Measurements from ENCODE around the gene MMP17. TPM values are rescaled to one million over a fixed set of nuclear protein-coding genes. Genes with fewer than 3 reads are reported as not detected.

The MMP17 gene
- total RNA-seq, 2 donors from 2014 or later = 2.5 TPM; not detected in 1

- no peak for ATAC-seq
- H3K27me3 Mint-ChIP-seq = no peaks in the 10 kb centered on the region
- DNase-seq = no peak
- peaks cover 11% of the 10 kb centered on the region for H3K4me1 Mint-ChIP-seq
- no peaks in the 10 kb centered on the region for H3K9me3 ChIP-seq (ENCODE audit: control insufficient read depth, low read length, poor library complexity, severe bottlenecking)
- no peak overlapping the region for H3K4me3 Mint-ChIP-seq
- H3K27ac Mint-ChIP-seq = no peak overlapping the region
- peaks cover 9% of the 10 kb centered on the region for H3K36me3 Mint-ChIP-seq (ENCODE audit: low read depth)
These were observed 33.6 kb upstream of the MMP17 start for GRCh38 chr12:131794573-131794972.

- H3K36me3 Mint-ChIP-seq (ENCODE audit: low read depth) = peaks cover 6% of the 10 kb centered on the region
- peaks cover 11% of the 10 kb centered on the region for H3K4me1 Mint-ChIP-seq
- ATAC-seq (no peak), DNase-seq (no peak)
- H3K27ac Mint-ChIP-seq = no peak overlapping the region
- H3K4me3 Mint-ChIP-seq = no peak overlapping the region
- no peaks in the 10 kb centered on the region for H3K27me3 Mint-ChIP-seq
- no peaks in the 10 kb centered on the region for H3K9me3 ChIP-seq (ENCODE audit: control insufficient read depth, low read length, poor library complexity, severe bottlenecking)
These were observed 33.1 kb upstream of the MMP17 start for GRCh38 chr12:131795064-131795463.

GRCh38 chr12:131795690-131796410, 32.3 kb upstream of the MMP17 start:
- ATAC-seq (no peak), DNase-seq (no peak)
- Mint-ChIP-seq H3K36me3 (ENCODE audit: low read depth) (peaks cover 6% of the 10 kb centered on the region), H3K27ac (no peak overlapping the region), H3K4me1 (peaks cover 11% of the 10 kb centered on the region), H3K4me3 (no peak overlapping the region), H3K27me3 (no peaks in the 10 kb centered on the region)
- no peaks in the 10 kb centered on the region for H3K9me3 ChIP-seq (ENCODE audit: control insufficient read depth, low read length, poor library complexity, severe bottlenecking)

- DNase-seq (no peak), ATAC-seq (no peak)
- Mint-ChIP-seq H3K4me3 (no peak overlapping the region), H3K4me1 (peaks cover 11% of the 10 kb centered on the region), H3K36me3 (ENCODE audit: low read depth) (peaks cover 8% of the 10 kb centered on the region), H3K27ac (no peak overlapping the region), H3K27me3 (no peaks in the 10 kb centered on the region)
- H3K9me3 ChIP-seq (ENCODE audit: control insufficient read depth, low read length, poor library complexity, severe bottlenecking) = no peaks in the 10 kb centered on the region
These were observed 31.8 kb upstream of the MMP17 start for GRCh38 chr12:131796411-131796736.

DNA sequence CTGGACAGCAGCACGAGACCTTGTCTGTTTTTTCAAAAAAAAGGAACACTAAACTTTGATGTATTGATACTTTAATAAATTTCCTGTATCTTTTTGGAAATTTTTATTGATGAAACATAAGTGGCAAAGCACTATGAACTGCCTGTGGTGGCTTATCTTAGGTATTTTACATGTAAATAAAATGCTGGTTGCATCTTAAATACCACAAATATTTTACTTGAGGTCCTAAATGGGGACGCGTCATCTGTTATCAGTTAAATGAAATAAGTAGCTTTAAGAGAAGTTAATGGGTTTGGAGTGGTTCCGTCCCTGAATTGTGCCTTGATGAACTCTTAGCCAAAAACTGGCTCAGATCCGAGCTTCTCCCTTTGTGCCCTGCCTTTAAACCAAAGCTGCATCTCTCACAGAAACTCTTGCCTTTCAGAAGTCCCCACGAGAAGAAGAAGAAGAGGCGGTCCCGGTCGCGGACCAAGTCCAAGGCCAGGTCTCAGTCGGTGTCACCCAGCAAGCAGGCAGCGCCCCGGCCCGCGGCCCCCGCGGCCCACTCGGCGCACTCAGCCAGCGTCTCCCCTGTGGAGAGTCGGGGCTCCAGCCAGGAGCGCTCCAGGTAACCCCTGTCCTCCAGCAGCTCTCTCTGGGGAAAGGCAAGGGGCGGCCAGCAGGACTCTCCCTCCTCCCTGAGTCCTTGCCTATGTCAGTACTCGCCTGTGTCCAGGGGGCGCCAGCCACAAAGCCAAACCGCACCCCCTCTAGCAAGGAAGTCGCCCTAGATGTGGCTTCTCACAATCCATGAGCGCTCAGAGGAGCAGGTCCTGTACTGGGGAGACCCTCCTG, 31.2 kb upstream of the MMP17 start:
- peaks cover 8% of the 10 kb centered on the region for H3K36me3 Mint-ChIP-seq (ENCODE audit: low read depth)
- H3K4me1 Mint-ChIP-seq = peaks cover 11% of the 10 kb centered on the region
- no peak overlapping the region for H3K27ac Mint-ChIP-seq
- H3K27me3 Mint-ChIP-seq = no peaks in the 10 kb centered on the region
- no peaks in the 10 kb centered on the region for H3K9me3 ChIP-seq (ENCODE audit: control insufficient read depth, low read length, poor library complexity, severe bottlenecking)
- DNase-seq (no peak), ATAC-seq (no peak)
- no peak overlapping the region for H3K4me3 Mint-ChIP-seq

DNA sequence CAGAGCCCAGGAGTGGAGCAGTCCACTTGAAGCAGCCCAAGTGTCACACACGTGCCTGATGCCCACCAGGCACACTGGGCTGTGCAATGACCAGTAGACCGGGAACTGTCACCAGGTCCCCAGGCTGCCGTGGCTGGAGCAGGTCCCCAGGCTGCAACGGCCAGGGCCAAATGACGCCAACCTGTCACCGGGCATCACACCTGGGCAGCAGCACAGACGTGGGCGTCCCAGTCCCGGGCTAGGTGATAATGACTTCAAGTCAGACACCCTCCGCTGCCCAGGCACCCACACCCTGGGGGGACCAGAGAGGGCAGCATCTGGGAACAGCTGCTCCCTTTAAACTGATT, 30.6 kb upstream of the MMP17 start:
- Mint-ChIP-seq H3K36me3 (ENCODE audit: low read depth) (peaks cover 8% of the 10 kb centered on the region), H3K4me1 (peaks cover 11% of the 10 kb centered on the region), H3K27me3 (no peaks in the 10 kb centered on the region), H3K27ac (no peak overlapping the region), H3K4me3 (no peak overlapping the region)
- DNase-seq (no peak), ATAC-seq (no peak)
- no peaks in the 10 kb centered on the region for H3K9me3 ChIP-seq (ENCODE audit: control insufficient read depth, low read length, poor library complexity, severe bottlenecking)

DNA sequence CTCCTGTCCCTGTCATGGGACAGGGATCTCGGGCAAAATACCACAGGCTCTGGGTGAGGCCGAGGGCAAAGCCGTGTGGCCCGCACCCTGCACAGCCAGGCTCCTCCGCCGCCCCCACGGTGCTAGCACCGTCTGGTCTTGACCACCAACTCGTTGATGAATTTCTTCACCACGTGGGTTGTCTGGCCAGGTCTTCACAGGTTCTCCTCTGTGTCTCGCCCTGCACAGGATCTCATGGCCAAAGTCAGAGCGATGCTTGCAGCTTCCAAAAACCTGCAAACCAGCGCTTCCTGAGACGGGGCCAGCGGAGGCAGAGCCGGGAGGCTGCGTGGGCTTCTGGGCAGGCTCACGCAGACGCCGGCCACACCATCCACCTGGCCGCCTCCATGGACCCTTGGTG, 29.0 kb upstream of the MMP17 start:
- Mint-ChIP-seq H3K27ac (no peak overlapping the region), H3K36me3 (ENCODE audit: low read depth) (peaks cover 8% of the 10 kb centered on the region), H3K27me3 (no peaks in the 10 kb centered on the region), H3K4me3 (no peak overlapping the region), H3K4me1 (peaks cover 6% of the 10 kb centered on the region)
- H3K9me3 ChIP-seq (ENCODE audit: control insufficient read depth, low read length, poor library complexity, severe bottlenecking) = no peaks in the 10 kb centered on the region
- no peak for DNase-seq
- no peak for ATAC-seq

DNA sequence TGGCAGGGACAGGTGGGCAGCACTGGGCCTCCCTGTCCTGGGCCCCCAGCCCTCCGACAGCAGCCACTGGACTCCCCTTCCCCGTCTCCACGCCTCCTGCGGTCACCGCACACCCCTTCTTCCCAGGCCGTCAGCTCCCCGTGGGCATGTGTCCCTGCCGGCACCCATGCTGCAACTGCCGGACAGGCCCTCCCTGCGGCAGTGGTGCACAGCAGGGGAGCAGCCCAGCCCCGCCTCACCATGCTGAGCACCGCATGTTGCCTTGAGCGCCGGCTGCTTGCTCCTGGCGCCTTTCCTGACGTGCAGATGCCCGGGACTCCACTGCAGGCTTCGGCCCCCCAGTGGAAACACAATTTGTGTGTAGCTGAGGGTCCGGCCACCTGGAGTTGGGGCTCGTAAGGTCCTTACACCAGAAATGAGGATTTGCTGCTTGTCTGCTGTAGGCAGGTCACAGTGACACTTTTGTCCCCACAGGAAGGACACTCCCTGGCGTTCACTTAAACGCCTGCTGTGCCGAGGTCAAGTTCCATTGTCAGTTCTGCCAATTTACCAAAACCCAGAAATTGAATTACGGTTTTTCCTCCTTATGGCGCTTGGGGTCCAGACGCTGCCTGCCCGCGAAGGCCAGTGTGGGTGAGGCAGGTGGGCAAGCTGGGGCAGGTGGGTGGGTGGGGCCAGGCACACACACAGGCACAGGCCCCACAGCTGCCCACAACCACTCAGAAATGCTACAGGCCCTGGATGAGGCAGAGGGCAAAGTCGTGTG, 28.2 kb upstream of the MMP17 start:
- H3K27me3 Mint-ChIP-seq = no peaks in the 10 kb centered on the region

GRCh38 chr12:131800594-131801135, 27.5 kb upstream of the MMP17 start:
- DNase-seq (no peak), ATAC-seq (no peak)
- Mint-ChIP-seq H3K27me3 (no peaks in the 10 kb centered on the region), H3K36me3 (ENCODE audit: low read depth) (peaks cover 8% of the 10 kb centered on the region), H3K4me3 (no peak overlapping the region), H3K4me1 (peaks cover 4% of the 10 kb centered on the region), H3K27ac (no peak overlapping the region)
- H3K9me3 ChIP-seq (ENCODE audit: control insufficient read depth, low read length, poor library complexity, severe bottlenecking) = no peaks in the 10 kb centered on the region

More for the DNA sequence above, 28.2 kb upstream of the MMP17 start:
- no peak overlapping the region for H3K27ac Mint-ChIP-seq
- no peak for ATAC-seq
- H3K9me3 ChIP-seq (ENCODE audit: control insufficient read depth, low read length, poor library complexity, severe bottlenecking) = no peaks in the 10 kb centered on the region
- H3K4me1 Mint-ChIP-seq = peaks cover 6% of the 10 kb centered on the region
- H3K36me3 Mint-ChIP-seq (ENCODE audit: low read depth) = peaks cover 8% of the 10 kb centered on the region
- H3K4me3 Mint-ChIP-seq = no peak overlapping the region
- no peak for DNase-seq

DNA sequence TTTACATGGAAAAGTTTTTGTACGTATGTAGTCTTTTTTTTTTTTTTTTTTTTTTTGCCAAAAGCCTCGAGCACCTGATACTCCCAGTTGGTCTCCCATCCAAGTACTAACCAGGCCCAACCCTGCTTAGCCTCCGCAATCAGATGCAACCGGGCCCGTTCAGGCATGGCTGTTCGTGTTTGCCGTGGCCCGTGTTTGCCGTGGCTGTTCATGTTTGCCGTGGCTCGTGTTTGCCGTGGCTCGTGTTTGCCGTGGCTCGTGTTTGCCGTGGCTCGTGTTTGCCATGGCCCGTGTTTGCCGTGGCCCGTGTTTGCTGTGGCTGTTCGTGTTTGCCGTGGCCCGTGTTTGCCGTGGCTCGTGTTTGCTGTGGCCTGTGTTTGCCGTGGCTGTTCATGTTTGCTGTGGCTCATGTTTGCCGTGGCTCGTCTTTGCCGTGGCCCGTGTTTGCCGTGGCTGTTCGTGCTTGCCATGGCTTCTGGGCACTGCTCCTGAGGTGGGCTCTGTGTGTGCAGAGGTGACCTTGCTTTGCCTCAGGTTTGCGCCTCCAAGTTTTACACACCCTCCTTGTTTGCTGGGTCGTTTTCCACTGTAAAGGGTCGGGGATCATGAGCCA, 26.8 kb upstream of the MMP17 start:
- no peak for DNase-seq
- no peaks in the 10 kb centered on the region for H3K9me3 ChIP-seq (ENCODE audit: control insufficient read depth, low read length, poor library complexity, severe bottlenecking)
- Mint-ChIP-seq H3K27ac (no peak overlapping the region), H3K4me3 (no peak overlapping the region), H3K27me3 (no peaks in the 10 kb centered on the region), H3K4me1 (no peaks in the 10 kb centered on the region), H3K36me3 (ENCODE audit: low read depth) (peaks cover 8% of the 10 kb centered on the region)
- no peak for ATAC-seq

GRCh38 chr12:131803961-131804521, 24.2 kb upstream of the MMP17 start:
- no peak overlapping the region for H3K27ac Mint-ChIP-seq
- H3K4me1 Mint-ChIP-seq = no peaks in the 10 kb centered on the region
- no peak for ATAC-seq
- H3K9me3 ChIP-seq (ENCODE audit: control insufficient read depth, low read length, poor library complexity, severe bottlenecking) = no peaks in the 10 kb centered on the region
- no peak for DNase-seq
- no peaks in the 10 kb centered on the region for H3K27me3 Mint-ChIP-seq
- H3K36me3 Mint-ChIP-seq (ENCODE audit: low read depth) = peaks cover 5% of the 10 kb centered on the region
- H3K4me3 Mint-ChIP-seq = no peak overlapping the region

GRCh38 chr12:131805421-131805820, 22.8 kb upstream of the MMP17 start:
- DNase-seq (no peak), ATAC-seq (no peak)
- no peaks in the 10 kb centered on the region for H3K9me3 ChIP-seq (ENCODE audit: control insufficient read depth, low read length, poor library complexity, severe bottlenecking)
- H3K4me1 Mint-ChIP-seq = no peaks in the 10 kb centered on the region
- H3K27me3 Mint-ChIP-seq = no peaks in the 10 kb centered on the region
- H3K36me3 Mint-ChIP-seq (ENCODE audit: low read depth) = peaks cover 5% of the 10 kb centered on the region
- no peak overlapping the region for H3K27ac Mint-ChIP-seq
- no peak overlapping the region for H3K4me3 Mint-ChIP-seq

DNA sequence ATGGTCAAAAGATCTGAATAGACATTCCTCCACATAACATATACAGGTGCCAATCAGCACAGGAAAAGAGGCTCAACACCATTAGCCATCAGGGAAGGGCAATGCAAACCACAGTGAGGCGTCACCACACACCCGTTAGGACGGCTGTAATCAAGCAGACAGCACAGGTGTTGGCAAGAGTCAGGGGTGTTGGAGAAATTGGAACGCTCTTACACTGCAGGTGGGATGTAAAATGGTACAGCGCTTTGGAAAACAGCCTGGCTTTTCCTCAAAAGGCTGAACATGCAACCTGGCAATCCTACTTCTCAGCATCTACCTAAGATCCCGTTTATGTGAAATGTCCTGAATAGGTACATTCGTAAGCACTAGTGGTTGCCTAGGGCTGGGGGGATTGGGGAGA, 21.5 kb upstream of the MMP17 start:
- Mint-ChIP-seq H3K27me3 (no peaks in the 10 kb centered on the region), H3K27ac (no peak overlapping the region), H3K4me3 (no peak overlapping the region), H3K4me1 (no peaks in the 10 kb centered on the region), H3K36me3 (ENCODE audit: low read depth) (no peaks in the 10 kb centered on the region)
- ATAC-seq = no peak
- no peak for DNase-seq
- H3K9me3 ChIP-seq (ENCODE audit: control insufficient read depth, low read length, poor library complexity, severe bottlenecking) = no peaks in the 10 kb centered on the region

Measured in T-helper 17 cell (primary cell).